Bronchial epithelial cell (primary cell): Measurements from ENCODE around the gene STAT4. TPM values are rescaled to one million over a fixed set of nuclear protein-coding genes. Genes with fewer than 3 reads are reported as not detected.
A peak's percentile ranks its signal among the peaks of the same experiment; 100 is the strongest.

Experiments used
- DNase-seq: peaks from one replicate; pipeline ENCODE4 v3.0.0-alpha.2; 2010; ENCODE audit warnings: low read depth
- FAIRE-seq: peaks from 2 replicates; lab custom pipeline; 2011; peaks lifted over from hg19 to GRCh38; lab: Jason Lieb, UNC
- H3K27me3 ChIP-seq: 2 replicates; pipeline ENCODE4 v1.5.1; 2011; ENCODE audit warnings: low read length; ENCODE audit not compliant: control insufficient read depth, insufficient read depth
- H3K36me3 ChIP-seq: 2 replicates; pipeline ENCODE4 v1.5.1; 2011; ENCODE audit warnings: low read length; ENCODE audit not compliant: control insufficient read depth, insufficient read depth
- H3K4me3 ChIP-seq: 2 replicates; pipeline ENCODE4 v1.5.1; 2011; ENCODE audit warnings: mild to moderate bottlenecking, low read depth, low read length, control low read depth
- total RNA-seq: library from RNA; depleted of rRNA; stranded (reverse); fragments of >200 nt; gene quantifications from 2 replicates; pipeline ENCODE4 v1.2.1, GENCODE V29; 2014
- TF ChIP-seq, protein P1 (sequence below): IDR thresholded peaks from 2 replicates; pipeline ENCODE4 v1.5.1; 2011; ENCODE audit warnings: mild to moderate bottlenecking, moderate library complexity, low read length, control low read depth, inconsistent platforms; ENCODE audit not compliant: insufficient read depth, severe bottlenecking

Gene STAT4
- total RNA-seq, 1 donor from 2014 or later, result 7.1 TPM

DNA sequence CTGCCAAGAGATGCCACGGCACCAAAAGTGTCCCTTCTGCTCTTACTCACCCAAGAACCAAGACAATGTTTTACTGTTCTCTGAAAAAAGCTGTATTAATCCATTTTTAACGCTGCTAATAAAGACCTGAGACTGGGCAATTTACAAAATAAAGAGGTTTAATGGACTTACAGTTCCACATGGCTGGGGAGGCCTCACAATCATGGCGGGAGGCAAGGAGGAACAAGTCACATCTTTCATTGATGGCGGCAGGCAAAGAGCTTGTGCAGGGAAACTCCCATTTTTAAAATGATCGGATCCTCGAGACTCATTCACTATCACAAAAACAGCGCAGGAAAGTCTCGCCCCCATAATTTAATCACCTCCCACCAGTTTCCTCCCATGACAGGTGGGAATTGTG lies 135.0 kb downstream of the STAT4 start:
- Histone ChIP-seq H3K36me3 (peaks cover 8% of the 10 kb centered on the region), H3K4me3 (no peak overlapping the region), H3K27me3 (no peaks in the 10 kb centered on the region)
- FAIRE-seq (no peak), DNase-seq (no peak)
- TF ChIP-seq, protein P1, sequence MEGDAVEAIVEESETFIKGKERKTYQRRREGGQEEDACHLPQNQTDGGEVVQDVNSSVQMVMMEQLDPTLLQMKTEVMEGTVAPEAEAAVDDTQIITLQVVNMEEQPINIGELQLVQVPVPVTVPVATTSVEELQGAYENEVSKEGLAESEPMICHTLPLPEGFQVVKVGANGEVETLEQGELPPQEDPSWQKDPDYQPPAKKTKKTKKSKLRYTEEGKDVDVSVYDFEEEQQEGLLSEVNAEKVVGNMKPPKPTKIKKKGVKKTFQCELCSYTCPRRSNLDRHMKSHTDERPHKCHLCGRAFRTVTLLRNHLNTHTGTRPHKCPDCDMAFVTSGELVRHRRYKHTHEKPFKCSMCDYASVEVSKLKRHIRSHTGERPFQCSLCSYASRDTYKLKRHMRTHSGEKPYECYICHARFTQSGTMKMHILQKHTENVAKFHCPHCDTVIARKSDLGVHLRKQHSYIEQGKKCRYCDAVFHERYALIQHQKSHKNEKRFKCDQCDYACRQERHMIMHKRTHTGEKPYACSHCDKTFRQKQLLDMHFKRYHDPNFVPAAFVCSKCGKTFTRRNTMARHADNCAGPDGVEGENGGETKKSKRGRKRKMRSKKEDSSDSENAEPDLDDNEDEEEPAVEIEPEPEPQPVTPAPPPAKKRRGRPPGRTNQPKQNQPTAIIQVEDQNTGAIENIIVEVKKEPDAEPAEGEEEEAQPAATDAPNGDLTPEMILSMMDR, result no peak

DNA sequence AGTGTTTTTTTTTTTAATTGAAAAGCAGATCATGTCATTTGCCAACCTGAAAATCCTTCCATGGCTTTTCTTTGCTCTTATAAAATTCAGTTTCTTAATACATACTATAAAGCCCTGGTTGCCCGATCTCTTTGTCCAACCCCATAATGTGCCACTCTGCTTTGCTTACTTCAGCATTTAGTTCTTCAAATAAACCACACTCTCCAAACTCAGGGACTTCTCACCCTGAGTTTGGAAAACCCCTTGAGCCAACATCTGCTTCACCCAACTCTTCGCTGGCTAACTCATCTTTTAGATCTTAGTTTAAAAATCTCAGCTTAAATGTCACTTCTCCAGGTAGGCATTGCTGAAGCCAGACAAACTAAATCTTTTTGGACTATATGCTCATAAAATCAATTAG lies 135.6 kb downstream of the STAT4 start:
- Histone ChIP-seq H3K36me3 (peaks cover 8% of the 10 kb centered on the region), H3K4me3 (no peak overlapping the region), H3K27me3 (no peaks in the 10 kb centered on the region)
- DNase-seq (no peak), FAIRE-seq (no peak)
- TF ChIP-seq, protein P1, result no peak

DNA sequence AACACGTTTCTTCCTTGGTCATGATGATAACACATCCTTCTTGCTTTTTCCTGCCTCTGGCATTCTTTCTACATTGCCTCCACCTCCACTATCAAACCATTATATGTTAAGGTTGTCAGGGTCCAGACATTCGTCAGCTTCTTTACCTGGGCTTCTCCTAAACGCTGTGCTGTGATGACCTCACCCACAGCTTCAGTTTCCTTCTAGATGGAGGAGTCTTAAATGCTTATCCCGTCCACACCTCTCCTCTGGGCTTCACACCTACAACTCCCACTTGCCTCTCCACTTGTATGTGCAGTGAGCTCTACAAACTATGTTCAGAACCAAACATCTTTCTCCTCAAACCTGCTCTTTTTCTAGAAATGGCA lies 136.2 kb downstream of the STAT4 start:
- FAIRE-seq (no peak), DNase-seq (no peak)
- H3K36me3 ChIP-seq, result peaks cover 8% of the 10 kb centered on the region
- peak overlapping the region; percentile 91 for H3K4me3 ChIP-seq
- H3K27me3 ChIP-seq, result no peaks in the 10 kb centered on the region
- TF ChIP-seq, protein P1, result no peak

DNA sequence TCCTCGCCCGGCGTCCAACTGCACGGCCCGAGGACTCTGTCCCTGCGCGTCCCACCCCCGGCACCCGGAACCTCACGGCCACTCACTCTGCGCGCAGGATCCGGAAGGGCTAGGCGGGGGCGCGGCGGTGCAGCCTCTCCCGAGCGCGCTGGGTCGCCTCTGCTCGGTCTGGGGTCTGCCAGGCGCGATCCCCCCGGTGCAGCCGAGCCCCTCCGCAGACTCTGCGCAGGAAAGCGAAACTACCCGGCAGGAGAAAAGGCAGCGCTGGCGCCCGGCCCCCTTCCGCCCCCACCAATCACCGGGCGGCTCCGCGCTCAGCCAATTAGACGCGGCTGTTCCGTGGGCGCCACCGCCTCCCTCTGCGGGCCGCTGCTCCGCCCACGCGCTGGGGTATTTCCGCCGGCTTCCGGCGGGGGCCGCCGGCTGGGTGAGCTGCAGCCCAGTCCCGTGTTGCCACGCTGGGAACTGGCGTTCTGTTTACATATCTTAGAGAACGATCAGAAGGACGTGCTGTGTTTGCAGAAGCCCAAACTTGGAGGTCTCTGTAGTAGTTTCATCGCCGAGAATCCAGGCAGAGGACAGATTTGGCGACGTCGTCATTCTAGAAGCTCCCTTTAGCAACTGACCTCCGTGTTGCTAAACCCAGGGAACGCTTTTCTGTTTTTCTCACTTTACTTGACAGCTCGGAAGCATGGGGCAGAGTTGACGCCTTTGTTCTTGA lies 136.7 kb downstream of the STAT4 start, which contains the start of gene STAT1:
Gene STAT1, minus strand, starts transcription at position 240 of the 721 bp plus-strand sequence. CDS start 4,168 bp downstream, outside the sequence.
- DNase-seq, result peak; percentile 72
- FAIRE-seq, result no peak
- peaks cover 8% of the 10 kb centered on the region for H3K36me3 ChIP-seq
- peak within 1 kb of the TSS; percentile 91 for H3K4me3 ChIP-seq
- no peaks in the 10 kb centered on the region for H3K27me3 ChIP-seq
- TF ChIP-seq, protein P1, result no peak

DNA sequence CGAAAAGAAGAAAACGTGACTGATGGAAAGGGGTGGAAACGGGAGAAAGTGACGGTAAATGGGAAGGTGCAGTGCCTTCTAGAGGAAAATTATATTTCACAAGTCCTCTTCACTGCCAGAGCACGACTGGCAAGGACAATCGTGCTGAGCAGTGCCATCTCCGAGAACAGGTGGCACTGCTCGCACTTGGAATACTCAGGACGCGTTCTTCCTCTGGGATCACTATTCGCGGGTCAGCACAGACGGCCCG lies 137.2 kb downstream of the STAT4 start:
- Histone ChIP-seq H3K36me3 (peaks cover 8% of the 10 kb centered on the region), H3K27me3 (no peaks in the 10 kb centered on the region), H3K4me3 (peak overlapping the region; percentile 91)
- TF ChIP-seq, protein P1, result no peak
- no peak for DNase-seq
- no peak for FAIRE-seq
